NCI-H526 (cell line): ENCODE measurements around the gene FIBP.
"Not testable (repeated sequence)": the region's sequence is repeated elsewhere in the genome, so short reads cannot be mapped to it uniquely, and the experiment has no call there.

Experiments used
- DNase-seq, 2 experiments: peaks; one replicate each; lab custom pipeline; 2025; lab: John Stamatoyannopoulos, UW

The FIBP gene

DNA sequence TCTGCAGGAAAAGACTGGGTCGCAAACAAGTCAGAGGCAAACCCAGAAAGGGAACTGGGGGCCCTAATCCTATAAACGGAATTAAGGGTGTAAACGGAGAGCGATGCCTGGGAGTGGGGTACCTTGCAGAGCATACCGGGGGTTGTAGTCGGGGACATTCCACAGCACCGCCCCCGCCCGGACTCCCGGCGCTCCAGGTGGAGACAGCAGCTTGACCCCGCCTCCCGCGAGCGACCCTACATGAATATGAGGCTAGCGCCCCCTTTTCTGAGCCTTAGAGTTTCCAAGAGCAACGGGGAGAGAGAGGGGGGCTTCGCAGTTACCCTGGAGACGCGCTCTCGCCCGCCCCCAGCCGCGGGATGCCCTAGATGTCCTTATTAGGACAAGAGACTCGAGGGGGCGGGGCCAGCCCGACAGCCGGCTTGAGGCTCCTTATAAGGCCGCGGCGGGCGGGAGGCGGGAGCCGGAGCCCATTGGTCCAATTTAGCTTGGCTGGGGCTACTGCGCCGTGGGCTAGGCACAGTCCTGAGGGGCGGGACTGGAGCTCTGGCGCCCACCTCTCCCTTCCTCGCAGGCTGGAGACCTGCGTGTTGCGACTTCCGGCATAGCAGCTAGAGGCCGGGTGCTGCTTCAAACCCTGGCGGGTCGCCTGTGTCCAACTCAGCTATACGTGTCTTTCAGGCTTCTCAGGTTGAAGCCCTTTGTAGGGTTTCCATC is 29.0 kb downstream of the FIBP start:
- peak; percentile 97 to 100 for DNase-seq

DNA sequence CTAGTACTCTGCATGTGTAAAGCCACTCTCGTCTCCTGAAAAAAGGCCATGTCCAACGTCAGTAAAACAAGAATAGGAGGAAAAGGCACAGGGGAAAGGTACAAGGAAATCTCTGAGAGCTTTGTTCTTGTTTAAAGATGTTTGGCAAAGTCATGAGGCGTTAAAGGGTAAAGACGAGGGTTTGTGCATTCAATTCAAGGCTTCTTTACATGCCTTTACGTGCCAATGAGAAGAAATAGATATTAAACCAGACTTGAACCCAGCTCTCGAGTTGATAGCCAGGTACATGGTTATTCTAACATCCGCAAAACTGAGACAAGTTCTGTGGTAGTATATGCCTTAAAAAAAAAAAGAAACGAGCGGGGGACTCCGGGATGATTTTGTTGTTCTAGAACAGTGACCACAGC is 29.6 kb downstream of the FIBP start:
- DNase-seq = peak in 1 of 2 experiments; percentile 70

DNA sequence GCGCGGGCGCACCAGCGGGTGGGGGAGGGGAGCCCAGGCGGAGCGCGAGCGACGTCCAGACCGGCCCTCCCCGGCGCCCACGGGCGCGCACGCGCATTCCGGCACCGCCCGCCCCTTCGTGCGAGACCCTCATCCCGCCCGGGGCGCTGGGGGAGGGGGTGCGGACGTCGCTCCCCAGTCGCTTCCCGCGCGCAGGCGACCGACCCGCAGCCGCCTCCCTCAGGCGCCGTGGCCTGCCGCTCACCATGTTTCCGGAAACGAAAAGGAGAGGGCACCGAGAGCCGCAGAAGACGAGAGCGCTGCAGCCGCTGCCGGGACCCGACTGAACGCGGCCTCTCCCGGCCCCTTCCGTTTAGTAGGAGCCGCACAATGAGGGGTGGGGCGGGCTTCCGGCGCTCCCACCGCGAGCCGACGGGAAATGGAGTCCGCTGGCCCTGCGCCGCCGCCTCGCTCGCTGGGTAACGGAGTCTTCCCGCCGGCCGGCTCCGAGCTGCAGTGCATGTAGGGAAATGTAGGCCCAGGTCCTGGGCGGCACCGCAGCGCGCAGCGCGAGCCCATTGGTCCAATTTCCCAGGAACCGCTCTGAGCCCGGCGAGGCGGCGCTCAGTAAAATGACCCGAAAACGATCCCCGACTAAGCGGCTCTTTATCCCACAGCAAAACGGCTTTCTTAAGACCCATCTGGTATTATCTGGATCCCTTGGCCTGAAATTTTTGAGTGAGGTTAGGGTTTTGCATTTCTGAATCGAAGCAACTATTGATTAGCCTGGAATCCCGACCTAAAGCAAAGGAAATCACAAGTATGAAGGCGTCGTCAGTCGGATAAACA is 30.2 kb downstream of the FIBP start, which contains the start of gene CFL1:
CFL1 (minus strand) TSS at position 328 of the 828 bp plus-strand sequence; CDS start at position 247, 81 bp downstream.
- peak; percentile 95 to 99 for DNase-seq

DNA sequence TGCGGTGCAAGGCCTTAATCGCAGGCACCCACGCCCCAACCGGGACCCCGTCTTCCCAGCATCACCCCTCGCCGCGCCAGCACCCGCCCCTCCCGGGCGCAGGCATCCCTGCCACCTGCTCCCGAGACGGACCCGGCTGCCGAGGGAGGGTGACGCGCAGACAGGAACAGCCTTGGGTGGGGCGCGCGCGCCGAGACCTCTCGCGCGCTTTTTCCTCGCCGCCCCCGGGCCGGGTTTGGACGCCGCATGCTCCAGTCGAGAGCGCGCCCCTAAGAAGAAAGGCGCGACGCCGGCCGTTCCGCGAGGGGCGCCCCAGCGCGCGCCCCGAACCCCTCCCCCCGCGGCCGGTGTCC is 30.8 kb downstream of the FIBP start:
- DNase-seq = no peak

DNA sequence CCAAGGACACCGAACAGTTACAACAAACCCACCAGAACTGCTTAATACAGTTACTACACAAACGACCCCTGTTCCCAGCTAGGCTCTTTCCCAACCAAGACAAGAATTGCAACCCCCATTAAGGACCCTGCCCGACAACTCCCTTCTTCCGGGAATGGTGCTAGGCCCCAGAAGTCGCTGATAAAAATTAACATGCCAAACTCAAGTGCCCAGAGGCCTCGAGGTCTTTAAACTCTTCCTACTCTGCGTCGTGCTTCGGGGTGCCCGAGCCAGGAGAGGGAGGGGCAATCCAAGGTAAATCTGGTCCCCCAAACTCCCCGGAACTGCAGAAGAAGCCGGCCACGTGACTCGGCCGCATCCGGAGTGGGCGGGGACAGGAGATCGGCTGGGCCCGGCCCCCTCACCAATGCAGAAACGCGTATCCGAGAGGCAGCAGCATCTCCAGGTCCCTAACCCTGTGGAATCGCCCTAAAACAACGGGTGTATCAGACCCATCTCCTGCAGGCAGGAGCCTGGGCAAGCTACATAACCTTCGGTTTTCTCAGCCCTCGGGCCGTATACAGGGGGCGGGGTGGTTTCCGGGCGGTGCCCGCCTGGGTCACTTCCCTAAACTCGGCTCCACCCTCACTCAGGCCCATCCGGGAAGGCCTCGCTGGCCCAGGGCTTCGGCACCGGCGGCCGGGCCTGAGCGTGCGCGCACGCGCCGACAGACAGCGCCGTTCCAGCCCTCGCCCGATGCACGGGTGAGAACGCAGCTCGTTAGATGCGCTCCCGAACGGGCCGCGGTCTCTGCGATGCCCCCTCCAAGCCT is 31.4 kb downstream of the FIBP start:
- DNase-seq = peak; percentile 34 to 84

DNA sequence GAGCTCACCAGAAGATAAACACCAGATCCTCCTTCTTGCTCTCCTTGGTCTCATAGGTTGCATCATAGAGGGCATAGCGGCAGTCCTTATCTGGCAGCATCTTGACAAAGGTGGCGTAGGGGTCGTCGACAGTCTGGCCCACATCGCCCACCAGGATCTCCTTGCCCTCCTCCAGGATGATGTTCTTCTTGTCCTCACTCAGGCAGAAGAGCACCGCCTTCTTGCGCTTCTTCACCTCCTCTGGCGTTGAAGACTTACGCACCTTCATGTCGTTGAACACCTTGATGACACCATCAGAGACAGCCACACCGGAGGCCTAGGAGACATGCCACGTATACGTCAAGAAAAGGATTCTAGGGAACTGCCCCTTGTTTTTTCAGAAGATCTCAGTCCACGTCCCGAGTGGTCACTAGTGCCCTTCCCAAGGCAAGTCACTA is 32.3 kb downstream of the FIBP start:
- no peak for DNase-seq

DNA sequence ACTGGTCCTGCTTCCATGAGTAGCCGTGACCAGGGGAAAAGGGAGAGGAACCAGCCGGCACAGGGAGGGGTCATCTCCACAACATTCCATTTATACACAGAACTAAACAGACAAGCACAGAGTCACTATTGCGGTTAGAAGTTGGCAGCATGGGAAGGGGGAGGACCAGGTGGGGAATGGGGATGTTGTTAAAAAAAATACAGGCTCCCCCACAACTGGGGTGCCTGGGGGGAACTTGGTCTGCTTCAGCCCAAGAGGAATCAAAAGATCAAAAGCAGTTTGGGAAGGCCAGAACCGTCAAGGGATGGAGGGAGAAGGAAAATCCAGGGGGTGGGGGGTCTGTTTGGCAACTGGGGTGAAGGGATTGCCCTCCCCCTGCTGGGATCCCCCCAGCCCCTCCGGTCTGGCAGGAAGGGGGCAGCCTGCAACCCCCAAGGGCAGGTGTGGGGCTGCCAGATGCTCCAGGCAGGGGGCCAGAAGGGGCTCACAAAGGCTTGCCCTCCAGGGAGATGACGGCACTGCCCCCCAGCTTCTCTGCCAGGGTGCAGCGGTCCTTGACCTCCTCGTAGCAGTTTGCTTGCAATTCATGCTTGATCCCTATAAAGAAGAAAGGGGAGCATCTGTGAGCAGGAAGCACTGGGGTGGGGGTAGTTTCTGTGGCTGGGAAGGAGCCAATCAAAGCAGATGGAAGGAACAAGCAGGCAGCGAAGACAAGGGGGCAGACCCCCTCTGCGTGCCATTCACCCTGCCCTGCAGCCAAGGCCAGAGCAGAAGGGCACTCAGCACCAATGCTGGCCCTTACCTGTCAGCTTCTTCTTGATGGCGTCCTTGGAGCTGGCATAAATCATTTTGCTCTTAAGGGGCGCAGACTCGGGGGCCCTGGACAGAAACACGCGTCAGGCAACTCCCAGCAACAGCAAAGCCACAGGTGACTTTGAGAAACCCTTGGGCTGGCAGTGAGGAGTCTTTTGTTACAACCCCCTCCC is 33.1 kb downstream of the FIBP start:
- no peak for DNase-seq

DNA sequence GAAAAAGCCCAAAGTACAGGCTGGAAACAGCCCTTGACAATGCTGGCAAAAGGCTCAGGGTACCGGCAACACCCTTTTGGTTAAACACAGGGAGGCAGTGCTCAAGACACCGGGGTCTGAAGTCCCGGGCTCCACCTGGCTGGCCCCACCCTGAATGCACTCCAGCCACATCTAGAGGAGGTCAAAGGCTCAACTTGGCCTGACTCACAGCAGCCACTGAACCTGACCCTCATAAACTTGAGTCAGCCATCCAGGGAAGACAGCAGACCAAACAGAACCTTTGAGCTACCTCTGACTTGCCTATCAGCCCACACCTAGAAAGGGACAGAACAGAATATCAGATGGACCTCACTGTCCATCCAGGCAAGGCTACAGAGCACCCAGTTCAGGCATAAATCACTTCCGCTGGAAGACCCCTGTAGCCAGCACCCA is 34.1 kb downstream of the FIBP start:
- no peak for DNase-seq

DNA sequence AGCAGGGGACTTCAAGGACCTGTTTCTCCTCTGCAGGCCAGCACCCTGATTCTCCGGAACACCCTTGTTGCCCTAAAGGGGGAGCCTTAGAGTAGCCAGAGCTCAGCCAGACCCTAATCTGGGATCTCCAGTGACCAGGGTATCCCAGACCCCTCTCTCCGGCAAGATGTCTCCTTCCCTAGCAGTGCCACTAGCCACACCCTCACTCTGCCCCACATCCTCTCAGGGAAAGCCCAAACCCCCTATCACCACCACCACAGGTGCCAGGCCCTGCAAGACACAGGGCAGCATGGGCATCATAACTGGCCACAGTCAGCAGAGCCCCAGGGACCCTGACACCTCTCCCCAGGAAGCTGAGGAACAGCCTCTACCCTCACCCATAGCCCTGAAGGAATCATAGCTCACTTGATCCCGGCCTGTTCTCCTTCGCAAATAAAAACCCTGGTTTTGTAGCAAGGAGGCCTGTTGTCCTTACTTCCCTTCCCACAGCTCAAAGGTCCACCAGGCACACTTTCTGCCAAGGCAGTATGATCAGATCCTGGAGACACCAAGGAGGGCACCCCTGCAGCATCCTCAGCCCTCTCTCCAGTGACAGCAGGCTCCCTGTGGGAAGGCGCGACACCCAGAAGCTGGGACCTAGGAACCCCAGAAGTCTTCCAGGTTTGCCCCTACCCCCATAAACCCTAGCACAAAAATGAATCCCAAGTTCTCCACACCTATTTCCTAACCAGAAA is 34.9 kb downstream of the FIBP start:
- no peak for DNase-seq

DNA sequence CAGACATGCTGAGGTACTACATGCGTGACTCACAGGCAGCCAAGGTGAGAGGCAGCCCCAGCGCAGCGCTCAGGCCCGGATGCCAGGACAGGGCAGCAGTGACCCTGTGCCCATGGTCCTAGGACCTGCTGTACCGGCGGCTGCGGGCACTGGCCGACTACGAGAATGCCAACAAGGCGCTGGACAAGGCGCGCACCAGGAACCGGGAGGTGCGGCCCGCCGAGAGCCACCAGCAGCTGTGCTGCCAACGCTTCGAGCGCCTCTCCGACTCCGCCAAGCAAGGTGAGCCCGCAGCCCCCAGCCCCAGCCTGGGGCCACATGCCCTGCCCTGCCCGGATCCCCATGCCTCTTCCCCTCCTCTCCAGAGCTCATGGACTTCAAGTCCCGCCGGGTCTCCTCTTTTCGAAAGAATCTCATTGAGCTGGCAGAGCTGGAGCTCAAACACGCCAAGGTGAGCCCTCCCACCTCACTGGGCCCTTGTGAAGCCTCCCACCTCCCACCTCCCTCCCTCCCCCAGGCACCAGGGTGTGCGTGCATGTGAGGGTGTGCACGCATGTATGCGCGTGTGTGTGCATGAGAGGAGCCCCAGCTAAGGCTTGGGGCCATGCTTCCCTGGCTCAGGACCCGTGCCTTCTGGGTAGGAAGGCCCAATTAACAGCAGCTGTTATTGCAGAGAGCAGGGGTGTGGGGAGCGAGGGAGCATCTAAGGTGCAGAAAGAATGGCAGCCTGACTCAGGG is 35.6 kb downstream of the FIBP start:
- no peak for DNase-seq

DNA sequence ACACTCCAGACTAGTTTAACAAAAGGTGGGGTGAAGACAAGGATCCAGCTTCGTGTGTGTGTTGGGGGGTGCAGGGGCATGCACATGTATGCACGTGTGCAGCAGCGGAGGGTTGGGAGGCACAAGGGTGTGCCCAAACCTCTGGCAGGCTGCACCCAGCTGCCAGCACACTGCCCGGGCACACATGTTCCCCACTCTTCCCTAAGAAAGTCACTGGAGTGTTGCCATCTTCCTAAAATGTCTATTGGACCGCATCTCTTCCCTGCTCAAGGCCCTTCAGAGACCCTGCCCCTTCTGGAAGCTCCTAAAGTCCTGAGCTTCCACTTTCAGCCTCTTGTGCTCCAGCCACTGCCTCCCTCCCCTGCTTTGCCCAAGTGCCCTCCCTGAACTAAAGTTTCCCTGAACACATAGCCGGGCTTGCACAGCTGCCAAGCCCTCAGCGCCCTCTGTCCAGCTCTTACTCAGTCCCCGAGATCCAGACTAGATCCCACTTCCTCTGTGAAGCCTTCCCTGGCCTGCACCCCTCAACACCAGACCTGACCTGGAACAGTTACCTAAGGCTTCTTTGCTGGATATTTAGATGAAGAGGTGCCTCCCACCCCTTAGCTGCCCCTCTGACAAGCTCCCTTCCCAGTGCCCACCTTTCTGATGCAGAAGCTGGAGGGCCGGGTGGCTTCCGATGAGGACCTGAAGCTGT is 36.3 kb downstream of the FIBP start:
- DNase-seq = no peak

DNA sequence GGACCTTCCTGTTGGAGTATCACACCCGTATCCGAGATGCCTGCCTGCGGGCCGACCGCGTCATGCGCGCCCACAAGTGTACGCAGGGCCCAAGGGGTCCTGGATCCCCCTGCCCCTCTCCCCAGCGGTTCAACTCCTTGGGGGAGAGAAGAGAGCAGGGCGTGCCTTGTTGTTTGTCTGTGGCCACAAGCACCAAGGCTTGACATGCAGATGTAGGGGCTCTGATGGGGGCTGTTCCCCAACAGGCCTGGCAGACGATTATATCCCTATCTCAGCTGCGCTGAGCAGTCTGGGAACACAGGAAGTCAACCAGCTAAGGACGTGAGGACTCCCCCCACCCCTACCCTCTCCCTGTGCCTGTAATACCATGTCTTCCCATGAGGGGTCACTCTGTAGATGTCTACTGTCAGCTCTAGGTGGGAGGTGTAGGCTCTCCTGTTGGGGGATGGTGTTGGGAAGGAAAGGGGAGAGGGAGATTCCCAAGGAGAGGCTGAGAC is 37.1 kb downstream of the FIBP start:
- DNase-seq = peak; percentile 50 to 73

DNA sequence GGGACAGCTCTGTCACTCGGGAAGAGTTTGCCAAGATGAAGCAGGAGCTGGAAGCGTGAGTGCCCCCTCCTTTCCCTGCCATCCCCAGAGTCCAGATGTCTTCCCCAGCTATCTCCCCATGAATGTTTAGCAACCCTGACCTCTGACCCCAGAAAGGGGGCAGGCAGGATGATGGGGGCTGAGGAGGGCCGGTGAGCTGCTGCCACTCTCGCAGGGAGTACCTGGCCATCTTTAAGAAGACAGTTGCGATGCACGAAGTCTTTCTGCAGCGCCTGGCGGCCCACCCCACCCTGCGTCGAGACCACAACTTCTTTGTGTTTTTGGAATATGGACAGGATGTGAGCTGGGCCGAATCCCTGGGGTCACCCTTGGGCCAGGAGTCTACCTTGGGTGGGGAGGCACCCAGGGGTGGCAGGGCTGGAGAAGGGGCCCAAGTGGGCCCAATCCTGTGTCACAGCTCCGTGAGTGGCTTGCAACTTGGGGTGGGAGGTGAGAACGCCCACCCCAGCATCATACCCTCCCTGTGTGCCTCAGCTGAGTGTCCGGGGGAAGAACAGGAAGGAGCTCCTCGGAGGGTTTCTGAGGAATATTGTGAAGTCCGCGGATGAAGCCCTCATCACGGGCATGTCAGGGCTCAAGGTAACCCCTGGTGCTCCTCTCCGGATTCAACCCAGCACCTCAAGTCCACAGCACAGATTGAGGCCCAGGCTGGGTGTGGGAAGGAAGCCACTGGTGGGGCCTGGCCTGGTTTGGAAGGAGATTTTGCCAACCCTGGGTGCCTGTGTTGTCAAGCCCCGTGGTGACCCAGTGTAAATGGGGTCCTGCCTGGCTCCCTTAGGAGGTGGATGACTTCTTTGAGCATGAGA is 37.8 kb downstream of the FIBP start:
- no peak for DNase-seq

DNA sequence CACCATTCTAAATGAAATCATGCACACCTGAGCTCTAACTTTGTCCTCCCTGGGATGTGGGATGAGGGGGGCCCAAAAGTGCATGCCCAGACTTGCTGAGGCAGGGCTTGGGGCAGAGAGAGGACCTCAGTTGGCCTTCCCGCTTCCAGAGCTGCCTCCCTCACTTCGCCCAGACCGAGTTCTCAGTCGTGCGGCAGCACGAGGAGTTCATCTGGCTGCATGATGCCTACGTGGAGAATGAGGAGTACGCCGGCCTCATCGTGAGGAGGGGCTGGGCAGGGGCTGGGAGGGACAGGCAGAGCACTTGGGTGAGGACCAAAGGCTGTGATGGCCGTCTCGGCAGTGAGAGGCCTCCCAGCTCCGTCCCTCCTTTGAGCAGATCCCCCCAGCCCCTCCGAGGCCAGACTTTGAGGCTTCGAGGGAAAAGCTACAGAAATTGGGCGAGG is 38.5 kb downstream of the FIBP start:
- DNase-seq = no peak

DNA sequence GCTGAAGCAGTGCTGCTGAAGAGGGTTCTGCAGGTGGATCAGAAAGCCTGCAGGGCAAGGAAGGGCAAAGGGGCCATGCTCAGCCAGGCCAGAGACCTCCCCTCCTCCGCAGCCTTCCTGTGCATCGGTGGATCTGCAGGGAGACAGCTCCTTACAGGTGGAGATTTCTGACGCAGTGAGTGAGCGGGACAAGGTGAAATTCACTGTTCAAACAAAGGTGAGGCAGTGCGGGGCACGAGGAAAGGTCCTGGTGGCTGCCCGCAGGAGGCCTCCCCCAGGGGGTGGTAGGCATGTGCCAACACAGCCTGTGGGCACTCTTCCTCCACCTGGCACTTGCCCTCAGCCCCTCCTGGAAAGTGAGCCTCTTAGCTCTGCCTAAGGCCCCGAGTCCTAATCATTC is 38.9 kb downstream of the FIBP start:
- DNase-seq = no peak

DNA sequence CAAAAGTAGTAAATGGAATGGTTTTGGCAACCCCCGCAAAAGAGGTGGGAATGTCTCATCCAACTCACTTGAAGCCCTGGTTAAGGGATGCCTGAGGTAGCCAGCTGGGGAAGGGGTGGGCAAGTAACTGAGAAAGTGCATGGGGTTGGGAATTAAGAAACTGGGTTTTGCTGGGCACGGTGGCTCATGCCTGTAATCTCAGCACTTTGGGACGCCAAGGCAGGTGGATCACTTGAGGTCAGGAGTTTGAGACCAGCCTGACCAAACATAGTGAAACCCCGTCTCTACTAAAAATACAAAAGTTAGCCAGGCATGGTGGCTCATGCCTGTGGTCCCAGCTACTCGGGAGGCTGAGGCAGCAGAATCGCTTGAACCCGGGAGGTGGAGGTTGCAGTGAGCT is 39.6 kb downstream of the FIBP start:
- not testable (repeated sequence) for DNase-seq

DNA sequence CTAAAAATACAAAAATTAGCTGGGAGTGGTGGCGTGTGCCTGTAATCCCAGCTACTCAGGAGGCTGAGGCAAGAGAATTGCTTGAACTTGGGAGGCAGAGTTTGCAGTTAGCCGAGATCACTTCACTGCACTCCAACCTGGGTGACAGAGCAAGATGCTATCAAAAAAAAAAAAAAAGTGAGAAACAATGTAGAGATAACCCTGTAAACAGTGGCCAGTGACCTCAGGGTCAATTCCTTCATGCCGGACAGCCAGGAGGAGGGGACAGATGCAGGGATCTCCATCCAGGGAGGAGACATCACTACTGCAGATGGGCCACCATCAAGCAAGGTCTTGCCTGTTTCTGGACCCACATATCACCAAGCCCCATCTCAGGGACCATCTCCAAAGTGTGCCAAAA is 40.5 kb downstream of the FIBP start:
- no peak for DNase-seq
